Upper lobe of left lung (tissue), 6 donors: ENCODE data around the gene VPS39. TPM values are rescaled to one million over a fixed set of nuclear protein-coding genes. Genes with fewer than 3 reads are reported as not detected.

Experiments used
- ATAC-seq, 2 donors: fragments of 200-7000 bp; cut with Tn5 transposase; one replicate each; pipeline ENCODE4 v1.9.1; 2022; ENCODE audit warnings: mild to moderate bottlenecking in 2 of 2, moderate library complexity in 2 of 2; ENCODE audit not compliant: low FRiP score in 2 of 2
- DNase-seq, 2 donors: peaks; one replicate each; pipeline ENCODE4 v3.0.0-alpha.2; 2019 to 2020
- H3K27ac ChIP-seq, 4 donors: fragments of 200-600 bp; sonication (generic); one replicate each; pipeline ENCODE4 v1.5.1; 2016 to 2019
- H3K27me3 ChIP-seq, 4 donors: fragments of 200-600 bp; sonication (generic); one replicate each; pipeline ENCODE4 v1.5.1; 2017 to 2019
- H3K36me3 ChIP-seq, 4 donors: fragments of 200-600 bp; sonication (generic); one replicate each; pipeline ENCODE4 v1.5.1; 2016 to 2019
- H3K4me1 ChIP-seq, 4 donors: fragments of 200-600 bp; sonication (generic); one replicate each; pipeline ENCODE4 v1.5.1; 2018 to 2019
- H3K4me3 ChIP-seq, 4 donors: fragments of 200-600 bp; sonication (generic); one replicate each; pipeline ENCODE4 v1.5.1; 2017 to 2019; ENCODE audit warnings: mild to moderate bottlenecking in 2 of 4, moderate library complexity in 1 of 4
- H3K9me3 ChIP-seq, 4 donors: fragments of 200-600 bp; sonication (generic); one replicate each; pipeline ENCODE4 v1.5.1; 2018 to 2019
- CTCF ChIP-seq, 6 experiments: fragments of 450-650 bp in 4 of 6; fragments of 200-600 bp in 2 of 6; sonication (generic) in 2 of 6; IDR thresholded peaks; one replicate each; pipeline ENCODE4 v1.5.1; 2016 to 2019; ENCODE audit warnings: antibody characterized with exemption in 6 of 6
- EP300 ChIP-seq, 4 donors: sonication (generic); formaldehyde crosslinking; IDR thresholded peaks; one replicate each; pipeline ENCODE4 v1.5.1; 2017; ENCODE audit warnings: antibody characterized with exemption in 4 of 4, control low read depth in 2 of 4
- POLR2A ChIP-seq, 4 donors: fragments of 450-650 bp; IDR thresholded peaks; one replicate each; pipeline ENCODE4 v1.5.1; 2016 to 2017; ENCODE audit warnings: antibody characterized with exemption in 4 of 4, mild to moderate bottlenecking in 2 of 4
- POLR2AphosphoS5 ChIP-seq, 2 donors: sonication (generic); formaldehyde crosslinking; IDR thresholded peaks; one replicate each; pipeline ENCODE4 v1.5.1; 2017; ENCODE audit warnings: antibody characterized with exemption in 2 of 2
- WGBS, 2 donors: methylation state at CpG; one replicate each; pipeline ENCODE4 v1.1.5; 2017 to 2018; 5-methylcytosine and 5-hydroxymethylcytosine counted together
- total RNA-seq, 6 donors: library from RNA; depleted of rRNA in 4 of 6; stranded (reverse); fragments of >200 nt in 4 of 6; gene quantifications; one replicate each; pipeline versions ENCODE4 v1.1.0 to v1.2.1, GENCODE V29; 2016 to 2021
- donor health status: DM: no; HTN: no; CAD: no; lungs with moderate emphysema.
- donor health status: DM: no; HTN: yes; CAD: no; lungs with severe emphysema.

VPS39 gene
- total RNA-seq, 6 donors from 2014 or later: 56.4 to 325 (median 85.3) TPM

- no peak for DNase-seq
- TF ChIP-seq POLR2A (IDR thresholded peaks at IDR 0.05) (no peak), EP300 (IDR thresholded peaks at IDR 0.05) (no peak), POLR2AphosphoS5 (IDR thresholded peaks at IDR 0.05) (no peak)
- H3K9me3 ChIP-seq: no peaks in the 10 kb centered on the region
- WGBS, 2 donors: 75 to 93% methylated on average over 14 of the region's 14 CpGs
- peak overlapping the region in 3 of 4 donors; percentile 37 to 49 (median 49) for H3K4me3 ChIP-seq
- ATAC-seq: no peak
- H3K4me1 ChIP-seq: peaks cover 13 to 54% (median 40%) of the 10 kb centered on the region in 4 donors
- H3K36me3 ChIP-seq: peaks cover 0 to 14% (median 8%) of the 10 kb centered on the region in 4 donors
- no peaks in the 10 kb centered on the region for H3K27me3 ChIP-seq
- H3K27ac ChIP-seq: peak overlapping the region in 2 of 4 donors; percentile 72 to 77
These were observed 53.1 kb downstream of the VPS39 start for GRCh38 chr15:42154956-42155355.

GRCh38 chr15:42154212-42154941, 53.7 kb downstream of the VPS39 start:
- DNase-seq (peak; percentile 59 to 71), ATAC-seq (peak in 1 of 2 donors; percentile 5)
- TF ChIP-seq EP300 (IDR thresholded peaks at IDR 0.05) (no peak), POLR2A (IDR thresholded peaks at IDR 0.05) (peak in 1 of 4 donors; percentile 22), POLR2AphosphoS5 (IDR thresholded peaks at IDR 0.05) (no peak), CTCF (IDR thresholded peaks at IDR 0.05) (no peak)
- 71 to 82% methylated on average over 10 to 16 of the region's 16 CpGs for WGBS, 2 donors
- H3K27me3 ChIP-seq: no peaks in the 10 kb centered on the region
- peak overlapping the region in 3 of 4 donors; percentile 65 to 77 (median 72) for H3K27ac ChIP-seq
- H3K4me1 ChIP-seq: peaks cover 13 to 48% (median 35%) of the 10 kb centered on the region in 4 donors
- H3K4me3 ChIP-seq: peak overlapping the region in 3 of 4 donors; percentile 37 to 49 (median 49)
- peaks cover 0 to 8% (median 3%) of the 10 kb centered on the region in 4 donors for H3K36me3 ChIP-seq
- no peaks in the 10 kb centered on the region for H3K9me3 ChIP-seq

DNA sequence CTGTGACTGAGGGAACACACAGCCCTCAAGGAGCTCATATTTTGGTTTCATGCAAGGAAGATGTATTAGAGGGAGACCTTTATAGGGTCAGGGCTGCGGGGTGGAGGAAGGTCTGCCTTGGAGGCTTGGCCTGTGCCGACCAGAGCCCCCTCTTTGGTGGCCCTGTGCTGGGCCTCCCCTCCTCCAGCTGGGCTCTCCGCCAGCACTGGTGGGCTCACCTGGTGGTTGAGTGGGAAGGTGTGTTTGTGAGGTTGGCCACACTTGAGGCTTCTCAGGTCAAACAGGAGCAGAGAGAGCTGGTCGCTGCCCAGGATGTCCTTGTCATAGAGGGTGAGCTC, 54.3 kb downstream of the VPS39 start:
- Histone ChIP-seq H3K36me3 (peaks cover 0 to 4% (median under 1%) of the 10 kb centered on the region in 4 donors), H3K4me3 (peak overlapping the region in 1 of 4 donors; percentile 49), H3K27ac (peak overlapping the region in 3 of 4 donors; percentile 65 to 77 (median 72)), H3K27me3 (no peaks in the 10 kb centered on the region), H3K4me1 (peaks cover 13 to 43% (median 32%) of the 10 kb centered on the region in 4 donors), H3K9me3 (no peaks in the 10 kb centered on the region)
- no peak for TF ChIP-seq POLR2A (IDR thresholded peaks at IDR 0.05)
- no peak for TF ChIP-seq POLR2AphosphoS5 (IDR thresholded peaks at IDR 0.05)
- TF ChIP-seq CTCF (IDR thresholded peaks at IDR 0.05): no peak
- 82 to 97% methylated on average over 4 of the region's 4 CpGs for WGBS, 2 donors
- DNase-seq (peak in 1 of 2 donors; percentile 54), ATAC-seq (no peak)

GRCh38 chr15:42152921-42153698, 55.0 kb downstream of the VPS39 start:
- no peak for TF ChIP-seq POLR2AphosphoS5 (IDR thresholded peaks at IDR 0.05)
- TF ChIP-seq EP300 (IDR thresholded peaks at IDR 0.05): no peak
- no peak for TF ChIP-seq CTCF (IDR thresholded peaks at IDR 0.05)
- no peak for TF ChIP-seq POLR2A (IDR thresholded peaks at IDR 0.05)
- 90 to 100% methylated on average over 2 to 10 of the region's 11 CpGs for WGBS, 2 donors
- H3K4me1 ChIP-seq: peaks cover 13 to 39% (median 29%) of the 10 kb centered on the region in 4 donors
- H3K27me3 ChIP-seq: no peaks in the 10 kb centered on the region
- H3K9me3 ChIP-seq: no peaks in the 10 kb centered on the region
- peak overlapping the region in 1 of 4 donors; percentile 10 for H3K4me3 ChIP-seq
- H3K36me3 ChIP-seq: no peaks in the 10 kb centered on the region
- peak in 1 of 2 donors; percentile 24 for DNase-seq
- peak overlapping the region; percentile 5 to 82 (median 68) for H3K27ac ChIP-seq
- no peak for ATAC-seq
